ENCODE results near the gene FMN1. TPM values are rescaled to one million over a fixed set of nuclear protein-coding genes. Genes with fewer than 3 reads are reported as not detected.

The FMN1 gene
- total and polyA plus RNA-seq, 2 of the 13 experiments (the other 11 are each of a cell fraction or from before 2014, with no cell fraction given) = 0.20 to 0.60 TPM

- no peak for TF ChIP-seq ZNF777 (CRISPR knock-in tag; IDR thresholded peaks at IDR 0.05)
- TF ChIP-seq MEIS2 (CRISPR knock-in tag; IDR thresholded peaks at IDR 0.05) = no peak
- TF ChIP-seq PAXIP1 (CRISPR knock-in tag; conservative IDR thresholded peaks at IDR 0.05) = peak; percentile 35; the same call in 1 of the 2 replicates
- TF ChIP-seq ZNF564 (CRISPR knock-in tag; IDR thresholded peaks at IDR 0.05) = no peak
- TF ChIP-seq ZNF121 (CRISPR knock-in tag; IDR thresholded peaks at IDR 0.05) = peak; percentile 36; the same call in 1 of the 2 replicates
- no peak for TF ChIP-seq ARNT (IDR thresholded peaks at IDR 0.05)
- no peak for TF ChIP-seq ZNF572 (CRISPR knock-in tag; IDR thresholded peaks at IDR 0.05)
- TF ChIP-seq CEBPG (CRISPR knock-in tag; IDR thresholded peaks at IDR 0.05) = peak; percentile 85
- TF ChIP-seq ZNF331 (CRISPR knock-in tag; IDR thresholded peaks at IDR 0.05) = no peak
- TF ChIP-seq ZNF878 (CRISPR knock-in tag; IDR thresholded peaks at IDR 0.05) = no peak
- TF ChIP-seq NR2C2 (CRISPR knock-in tag; IDR thresholded peaks at IDR 0.05; ENCODE audit: borderline replicate concordance) = 0 out of 2 replicates have a peak, but pooled peaks have one; percentile 34
- TF ChIP-seq E2F2 (CRISPR knock-in tag; IDR thresholded peaks at IDR 0.05; ENCODE audit: borderline replicate concordance) = no peak
- TF ChIP-seq ZNF468 (CRISPR knock-in tag; IDR thresholded peaks at IDR 0.05) = no peak
- TF ChIP-seq SOX13 (IDR thresholded peaks at IDR 0.05) = no peak
- TF ChIP-seq SOX13 (CRISPR knock-in tag; conservative IDR thresholded peaks at IDR 0.05 in 1 of 2, IDR thresholded peaks at IDR 0.05 in 1 of 2) = 0 out of 4 replicates have a peak, but pooled peaks of 1 of the 2 experiments have one; percentile 10
- TF ChIP-seq XRCC5 (optimal IDR thresholded peaks at IDR 0.05; ENCODE audit: low read length) = no peak
- no peak for TF ChIP-seq PHF20 (CRISPR knock-in tag; IDR thresholded peaks at IDR 0.05)
- no peak for TF ChIP-seq ZHX1 (CRISPR knock-in tag; IDR thresholded peaks at IDR 0.05; ENCODE audit: low read depth)
- TF ChIP-seq MAF1 (CRISPR knock-in tag; IDR thresholded peaks at IDR 0.05; ENCODE audit: borderline replicate concordance) = no peak
- no peak for TF ChIP-seq SALL2 (CRISPR knock-in tag; IDR thresholded peaks at IDR 0.05)
- no peak for TF ChIP-seq ZNF7 (CRISPR knock-in tag; IDR thresholded peaks at IDR 0.05)
- TF ChIP-seq SOX6 (IDR thresholded peaks at IDR 0.05) = no peak
- TF ChIP-seq SOX6 (CRISPR knock-in tag; IDR thresholded peaks at IDR 0.05) = peak; percentile 65
- no peak for TF ChIP-seq DR1 (CRISPR knock-in tag; IDR thresholded peaks at IDR 0.05)
- peak; percentile 67 to 74 for TF ChIP-seq NR2F1 (CRISPR knock-in tag; IDR thresholded peaks at IDR 0.05)
- no peak for TF ChIP-seq SRSF4 (IDR thresholded peaks at IDR 0.05; ENCODE audit: low read depth, low read length, poor library complexity, severe bottlenecking)
These were observed 399.5 kb downstream of the FMN1 start (continued) for GRCh38 chr15:32794973-32795372.

Data from HepG2 (cell line).